Measurements from ENCODE around the gene WDR7.

DNA sequence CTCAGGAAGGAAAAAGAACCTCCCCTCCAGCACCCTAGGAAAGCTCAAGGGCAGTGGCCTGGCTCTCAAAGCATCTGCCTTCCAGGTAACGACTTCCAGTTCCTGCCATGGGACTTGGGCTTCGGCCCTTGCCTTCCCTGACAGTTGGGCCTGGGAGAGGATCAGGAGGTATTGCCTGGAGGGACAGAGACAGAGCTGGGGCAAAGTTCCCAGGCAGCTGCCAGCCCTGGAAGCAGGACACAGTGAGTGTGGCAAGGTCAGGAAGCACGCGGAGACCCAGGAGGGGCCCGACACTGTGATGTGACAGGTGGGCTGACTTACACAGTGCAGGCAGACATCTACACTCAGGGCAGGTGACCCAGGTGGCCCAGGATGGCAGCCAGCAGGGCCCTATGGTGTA lies 408.2 kb downstream of the WDR7 start:
- TF ChIP-seq CTCF (conservative IDR thresholded peaks at IDR 0.05 in 1 of 2, IDR thresholded peaks at IDR 0.05 in 1 of 2; ENCODE audit: extremely low read depth in 1 of 2, insufficient read depth in 1 of 2, low read depth in 1 of 2, low read length in 2 of 2) (no peak), EZH2 (IDR thresholded peaks at IDR 0.05; ENCODE audit: borderline replicate concordance, low read length) (no peak)

Measured in mammary epithelial cell (primary cell).